BLaER1 treated with 17β-estradiol and CSF1 and Interleukin-3, amounts not matched to agents 10 nM and 100 nM (cell line): ENCODE measurements around the gene SMO.

ENCODE experiments used
- H3K27ac ChIP-seq, 11 experiments: shearing (Covaris generic); formaldehyde crosslinking; 2 replicates each; pipeline ENCODE4 v1.8.1; 2022
- H3K27me3 ChIP-seq, 11 experiments: shearing (Covaris generic); formaldehyde crosslinking; 2 replicates each; pipeline ENCODE4 v1.8.1; 2022
- H3K36me3 ChIP-seq, 11 experiments: shearing (Covaris generic); formaldehyde crosslinking; 2 replicates each; pipeline ENCODE4 v1.8.1; 2022
- H3K4me1 ChIP-seq, 10 experiments: shearing (Covaris generic); formaldehyde crosslinking; 2 replicates each; pipeline ENCODE4 v1.8.1; 2022
- H3K4me2 ChIP-seq, 11 experiments: shearing (Covaris generic); formaldehyde crosslinking; 2 replicates each; pipeline ENCODE4 v1.8.1; 2022
- H3K4me3 ChIP-seq, 10 experiments: shearing (Covaris generic); formaldehyde crosslinking; 2 replicates each; pipeline ENCODE4 v1.8.1; 2022
- H3K9ac ChIP-seq, 11 experiments: shearing (Covaris generic); formaldehyde crosslinking; 2 replicates each; pipeline ENCODE4 v1.8.1; 2022
- H3K9me3 ChIP-seq, 11 experiments: shearing (Covaris generic); formaldehyde crosslinking; replicated peaks in 1 of 11; 2 replicates each; pipeline ENCODE4 v1.8.1; 2022
- H4K20me1 ChIP-seq, 11 experiments: shearing (Covaris generic); formaldehyde crosslinking; 2 replicates each; pipeline ENCODE4 v1.8.1; 2022
- Cebpa-rat ChIP-seq, 11 experiments: shearing (Covaris generic); IDR thresholded peaks; 2 replicates each; pipeline ENCODE4 v1.8.1; 2022

The SMO gene

DNA sequence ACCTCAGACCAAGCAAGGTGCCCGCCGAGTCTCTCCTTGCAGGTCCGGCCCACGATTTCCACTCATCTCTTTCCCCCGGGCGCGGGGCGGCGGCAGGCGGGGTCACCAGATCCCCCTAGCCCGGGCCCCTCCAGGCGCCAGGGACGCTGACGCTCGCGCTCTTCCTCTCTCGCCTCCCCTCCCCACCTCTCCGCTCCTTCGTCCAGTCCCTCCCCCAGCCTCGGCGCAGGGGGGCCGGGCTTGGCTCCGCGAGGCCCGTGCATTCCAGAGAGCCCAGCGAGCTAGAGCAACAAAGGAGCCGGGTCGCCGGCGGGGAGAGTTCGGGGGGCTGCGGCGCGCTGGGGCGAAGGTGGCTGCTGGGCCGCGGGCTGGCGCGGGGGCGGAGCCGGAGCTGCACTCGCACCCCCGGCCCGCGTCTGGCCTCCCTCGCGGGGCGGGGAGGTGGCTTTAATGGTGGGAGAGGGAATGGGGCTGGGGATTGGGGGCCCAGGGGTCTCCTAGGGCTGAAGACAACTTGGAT, at the start of gene SMO:
TSS of gene SMO (plus strand) at position 262 of the 520 bp plus-strand sequence. CDS start 519 bp downstream, outside the sequence.
- peak within 1 kb of the TSS; percentile 93 to 99 (median 98) for H3K4me2 ChIP-seq
- TF ChIP-seq Cebpa-rat (IDR thresholded peaks at IDR 0.05), result no peak
- peaks cover 11 to 41% (median 27%) of the 10 kb centered on the region in 10 experiments; a peak in 19 of 20 replicates for H3K4me1 ChIP-seq
- H3K27me3 ChIP-seq, result peaks cover 21 to 41% (median 38%) of the 10 kb centered on the region in 11 experiments
- peak within 1 kb of the TSS; percentile 74 to 89 (median 83) for H3K4me3 ChIP-seq
- peak within 1 kb of the TSS; percentile 78 to 91 (median 83) for H3K9ac ChIP-seq
- H3K36me3 ChIP-seq, result peaks cover 0 to 17% (median 0%) of the 10 kb centered on the region in 11 experiments; a peak in 3 of 22 replicates
- no peaks in the 10 kb centered on the region for H3K9me3 ChIP-seq
- peak within 1 kb of the TSS; percentile 45 to 79 (median 71); a peak in 21 of 22 replicates for H3K27ac ChIP-seq
- H4K20me1 ChIP-seq, result peaks cover 0 to 19% (median 0%) of the 10 kb centered on the region in 11 experiments; a peak in 5 of 22 replicates

DNA sequence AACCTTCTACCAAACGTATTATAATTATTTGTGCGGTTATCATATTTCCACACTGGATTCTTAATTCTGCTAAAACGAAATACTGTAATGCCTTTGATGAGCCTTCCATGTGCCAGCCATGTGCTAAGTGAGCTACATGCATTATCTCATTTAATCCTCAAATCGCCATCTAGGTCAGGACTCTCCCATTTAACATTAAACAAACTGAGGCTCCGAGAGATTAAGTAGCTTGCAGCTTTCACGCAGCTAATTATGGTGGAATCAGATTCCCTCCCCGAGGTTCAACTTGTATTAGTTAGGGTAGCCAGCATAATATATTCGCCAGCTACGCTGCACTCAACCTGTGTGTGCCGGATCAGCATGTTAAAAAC, 44.7 kb upstream of the SMO start:
- H3K27ac ChIP-seq, result no peak overlapping the region
- peaks cover 0 to 24% (median 7%) of the 10 kb centered on the region in 11 experiments; a peak in 9 of 22 replicates for H3K27me3 ChIP-seq

DNA sequence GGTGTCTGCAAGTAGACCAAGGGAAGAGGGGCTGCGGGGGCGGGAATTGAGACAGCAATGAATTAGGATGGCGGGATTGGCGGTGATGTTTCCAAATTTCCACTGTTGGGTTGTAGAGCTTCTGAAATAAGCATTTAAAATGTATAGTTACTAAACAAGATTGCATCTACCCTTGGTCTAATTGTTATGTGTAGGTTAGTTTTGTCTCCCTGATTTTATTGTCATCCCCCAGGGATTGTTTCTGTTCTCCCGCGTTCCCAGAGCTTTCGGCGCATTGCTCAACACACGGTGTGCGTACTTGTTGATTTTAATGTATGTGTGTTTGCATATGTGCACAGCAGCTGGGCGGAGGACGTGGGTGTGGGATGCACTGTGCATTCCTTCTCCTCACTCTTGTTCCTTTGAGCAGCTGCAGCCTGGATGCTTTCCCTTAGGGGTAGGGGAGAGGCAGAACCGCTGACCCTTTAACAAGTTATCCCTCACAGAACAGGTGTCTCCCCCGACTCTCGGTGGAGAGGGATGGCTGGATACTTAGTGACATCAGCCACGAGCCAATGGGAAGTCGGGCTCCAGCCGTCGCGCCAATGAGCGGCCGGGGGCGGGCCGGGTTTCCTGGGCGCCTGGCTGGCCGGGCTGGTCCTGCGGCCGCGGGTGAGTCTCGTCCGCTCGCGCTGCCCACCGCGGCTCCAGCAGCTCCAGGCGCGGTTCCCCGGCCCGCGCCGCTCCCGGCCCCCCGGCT, 44.2 kb upstream of the SMO start, which contains the start of gene TSPAN33:
TSS of gene TSPAN33 (plus strand) at position 613 of the 739 bp plus-strand sequence. CDS start 274 bp downstream, outside the sequence.
- Histone ChIP-seq H3K4me2 (peak within 1 kb of the TSS; percentile 87 to 98 (median 95)), H3K4me3 (peak within 1 kb of the TSS; percentile 74 to 94 (median 90)), H4K20me1 (peaks cover 0 to 11% (median 0%) of the 10 kb centered on the region in 11 experiments; a peak in 4 of 22 replicates), H3K36me3 (0 out of 22 replicates have a peak, but pooled peaks cover 0 to 5% (median 0%) of the 10 kb centered on the region in 11 experiments), H3K9ac (peak within 1 kb of the TSS; percentile 74 to 87 (median 84)), H3K27ac (peak within 1 kb of the TSS; percentile 38 to 76 (median 69); a peak in 21 of 22 replicates), H3K27me3 (peaks cover 0 to 24% (median 7%) of the 10 kb centered on the region in 11 experiments; a peak in 9 of 22 replicates), H3K4me1 (peaks cover 35 to 55% (median 49%) of the 10 kb centered on the region in 10 experiments), H3K9me3 (no peaks in the 10 kb centered on the region)
- TF ChIP-seq Cebpa-rat (IDR thresholded peaks at IDR 0.05), result 0 out of 22 replicates have a peak, but pooled peaks of 1 of the 11 experiments have one; percentile 11

More for the DNA sequence above, 44.7 kb upstream of the SMO start:
- Histone ChIP-seq H3K4me1 (peaks cover 34 to 51% (median 45%) of the 10 kb centered on the region in 10 experiments), H3K9ac (no peak overlapping the region; a peak in 1 of 22 replicates), H3K4me2 (peak overlapping the region; percentile 87 to 98 (median 95)), H3K9me3 (no peaks in the 10 kb centered on the region), H3K4me3 (peak overlapping the region in 3 of 10 experiments; percentile 83 to 93 (median 92); a peak in 6 of 20 replicates), H3K36me3 (0 out of 22 replicates have a peak, but pooled peaks cover 0 to 5% (median 0%) of the 10 kb centered on the region in 11 experiments), H4K20me1 (peaks cover 0 to 11% (median 0%) of the 10 kb centered on the region in 11 experiments; a peak in 4 of 22 replicates)
- TF ChIP-seq Cebpa-rat (IDR thresholded peaks at IDR 0.05), result no peak

GRCh38 chr7:129144834-129145668, 43.4 kb upstream of the SMO start:
- H3K9ac ChIP-seq, result peak overlapping the region; percentile 74 to 87 (median 84)
- peak overlapping the region; percentile 38 to 76 (median 69); a peak in 21 of 22 replicates for H3K27ac ChIP-seq

DNA sequence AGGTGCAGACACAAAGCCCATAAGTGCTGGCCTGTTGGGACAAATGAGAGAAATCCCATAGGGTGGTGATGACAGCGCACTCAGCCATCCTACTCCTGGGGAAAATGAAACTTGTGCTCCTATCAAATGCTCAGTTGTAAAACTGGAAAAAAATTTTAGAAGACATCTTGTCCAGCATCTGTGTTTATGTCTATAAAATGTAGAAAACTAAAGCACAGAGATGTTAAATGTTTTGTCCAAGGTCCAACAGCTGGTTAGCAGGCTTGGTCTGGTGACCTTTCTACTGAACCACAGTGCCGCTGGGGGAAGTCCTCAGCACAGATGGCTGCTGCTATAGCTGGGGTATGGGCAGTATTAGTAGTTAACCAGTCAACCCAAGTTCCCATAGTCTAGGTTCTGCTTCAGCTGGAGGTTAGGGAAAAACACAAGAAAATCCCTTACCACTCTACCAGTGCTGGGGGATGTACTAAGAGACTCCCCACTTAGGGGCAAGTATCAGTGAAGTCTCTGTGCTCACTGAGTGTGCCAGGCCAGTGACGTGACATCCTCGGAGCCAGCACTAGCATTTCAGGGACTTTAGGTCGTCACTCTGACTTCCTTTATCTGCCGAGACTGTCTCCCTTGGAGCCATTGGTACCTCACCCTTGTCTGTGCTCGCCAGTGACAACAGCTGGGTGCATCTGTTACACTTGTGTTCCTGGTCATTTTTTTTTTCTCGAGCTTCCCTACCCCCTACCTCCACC, 42.0 kb upstream of the SMO start:
- Histone ChIP-seq H3K4me2 (peak overlapping the region; percentile 87 to 98 (median 95)), H3K27ac (0 out of 22 replicates have a peak overlapping the region, but pooled peaks of 1 of the 11 experiments have one; percentile 76), H3K4me1 (peaks cover 50 to 71% (median 66%) of the 10 kb centered on the region in 10 experiments), H3K9ac (0 out of 22 replicates have a peak overlapping the region, but pooled peaks of 3 of the 11 experiments have one; percentile 83 to 85 (median 85)), H3K36me3 (0 out of 22 replicates have a peak, but pooled peaks cover 0 to 5% (median 0%) of the 10 kb centered on the region in 11 experiments), H3K27me3 (peaks cover 0 to 24% (median 7%) of the 10 kb centered on the region in 11 experiments; a peak in 9 of 22 replicates), H3K9me3 (no peaks in the 10 kb centered on the region), H3K4me3 (peak overlapping the region in 5 of 10 experiments; percentile 84 to 94 (median 93); a peak in 4 of 20 replicates), H4K20me1 (peaks cover 0 to 11% (median 0%) of the 10 kb centered on the region in 11 experiments; a peak in 4 of 22 replicates)
- no peak for TF ChIP-seq Cebpa-rat (IDR thresholded peaks at IDR 0.05)

More at GRCh38 chr7:129144834-129145668, 43.4 kb upstream of the SMO start:
- 0 out of 22 replicates have a peak, but pooled peaks cover 0 to 5% (median 0%) of the 10 kb centered on the region in 11 experiments for H3K36me3 ChIP-seq
- TF ChIP-seq Cebpa-rat (IDR thresholded peaks at IDR 0.05), result no peak
- H3K9me3 ChIP-seq, result no peaks in the 10 kb centered on the region
- peaks cover 0 to 11% (median 0%) of the 10 kb centered on the region in 11 experiments; a peak in 4 of 22 replicates for H4K20me1 ChIP-seq
- H3K4me2 ChIP-seq, result peak overlapping the region; percentile 87 to 98 (median 95)
- peaks cover 43 to 59% (median 57%) of the 10 kb centered on the region in 10 experiments for H3K4me1 ChIP-seq
- H3K4me3 ChIP-seq, result peak overlapping the region; percentile 74 to 94 (median 90)
- peaks cover 0 to 24% (median 7%) of the 10 kb centered on the region in 11 experiments; a peak in 9 of 22 replicates for H3K27me3 ChIP-seq

DNA sequence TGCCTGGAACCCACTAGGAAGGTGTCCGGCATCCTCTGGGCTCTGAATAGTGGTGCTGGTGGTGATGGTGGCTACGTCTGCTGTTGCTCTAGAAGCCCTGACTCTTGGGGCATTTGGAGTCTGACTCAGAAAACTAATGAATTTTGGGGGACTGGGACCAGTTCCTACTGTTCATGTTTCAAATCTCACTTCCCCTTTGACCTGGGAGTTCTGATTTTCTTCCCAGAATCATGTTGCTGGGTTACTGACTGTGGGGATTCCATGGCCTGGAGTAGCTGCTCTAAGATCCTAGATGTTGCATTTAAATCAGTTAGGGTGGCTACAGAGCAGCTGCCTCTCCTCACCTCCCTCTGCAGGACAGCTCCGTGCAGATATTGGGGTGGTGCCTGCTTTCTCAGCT, 40.7 kb upstream of the SMO start:
- H3K27ac ChIP-seq, result 0 out of 22 replicates have a peak overlapping the region, but pooled peaks of 1 of the 11 experiments have one; percentile 6
- H4K20me1 ChIP-seq, result peaks cover 0 to 11% (median 0%) of the 10 kb centered on the region in 11 experiments; a peak in 4 of 22 replicates
- peaks cover 50 to 71% (median 66%) of the 10 kb centered on the region in 10 experiments for H3K4me1 ChIP-seq
- TF ChIP-seq Cebpa-rat (IDR thresholded peaks at IDR 0.05), result no peak
- peaks cover 0 to 6% (median 0%) of the 10 kb centered on the region in 11 experiments; a peak in 3 of 22 replicates for H3K36me3 ChIP-seq
- no peak overlapping the region for H3K9ac ChIP-seq
- peaks cover 0 to 24% (median 7%) of the 10 kb centered on the region in 11 experiments; a peak in 9 of 22 replicates for H3K27me3 ChIP-seq
- no peaks in the 10 kb centered on the region for H3K9me3 ChIP-seq
- H3K4me2 ChIP-seq, result peak overlapping the region in 9 of 11 experiments; percentile 77 to 97 (median 92); a peak in 18 of 22 replicates
- H3K4me3 ChIP-seq, result no peak overlapping the region

GRCh38 chr7:129149511-129149910, 38.9 kb upstream of the SMO start:
- H3K27me3 ChIP-seq, result peaks cover 0 to 11% (median 0%) of the 10 kb centered on the region in 11 experiments; a peak in 5 of 22 replicates
- H3K4me2 ChIP-seq, result peak overlapping the region; percentile 76 to 97 (median 90)
- H3K4me3 ChIP-seq, result peak overlapping the region in 4 of 10 experiments; percentile 6 to 26 (median 14); a peak in 5 of 20 replicates
- H3K9ac ChIP-seq, result peak overlapping the region in 7 of 11 experiments; percentile 34 to 65 (median 46); a peak in 11 of 22 replicates
- peaks cover 0 to 11% (median 0%) of the 10 kb centered on the region in 11 experiments; a peak in 4 of 22 replicates for H4K20me1 ChIP-seq
- peaks cover 44 to 63% (median 60%) of the 10 kb centered on the region in 10 experiments for H3K4me1 ChIP-seq
- H3K27ac ChIP-seq, result peak overlapping the region in 9 of 11 experiments; percentile 30 to 77 (median 73); a peak in 18 of 22 replicates
- peaks cover 0 to 9% (median 0%) of the 10 kb centered on the region in 11 experiments; a peak in 3 of 22 replicates for H3K36me3 ChIP-seq
- TF ChIP-seq Cebpa-rat (IDR thresholded peaks at IDR 0.05), result no peak
- no peaks in the 10 kb centered on the region for H3K9me3 ChIP-seq
